HK-2 (cell line): ENCODE data around the gene ORM1.

ENCODE experiments used
- DNase-seq: peaks from one replicate; pipeline ENCODE4 v3.0.0-alpha.2; 2018; ENCODE audit not compliant: unreplicated experiment

Gene ORM1

GRCh38 chr9:114343471-114344187 lies 20.7 kb downstream of the ORM1 start:
- DNase-seq = no peak

- no peak for DNase-seq
Measured at GRCh38 chr9:114344188-114344566, 21.3 kb downstream of the ORM1 start.

- DNase-seq = no peak
Measured at GRCh38 chr9:114344692-114345091, 21.8 kb downstream of the ORM1 start.

- no peak for DNase-seq
Measured at GRCh38 chr9:114345493-114346065, 22.7 kb downstream of the ORM1 start.

GRCh38 chr9:114346146-114346545 lies 23.2 kb downstream of the ORM1 start:
- DNase-seq = no peak

DNA sequence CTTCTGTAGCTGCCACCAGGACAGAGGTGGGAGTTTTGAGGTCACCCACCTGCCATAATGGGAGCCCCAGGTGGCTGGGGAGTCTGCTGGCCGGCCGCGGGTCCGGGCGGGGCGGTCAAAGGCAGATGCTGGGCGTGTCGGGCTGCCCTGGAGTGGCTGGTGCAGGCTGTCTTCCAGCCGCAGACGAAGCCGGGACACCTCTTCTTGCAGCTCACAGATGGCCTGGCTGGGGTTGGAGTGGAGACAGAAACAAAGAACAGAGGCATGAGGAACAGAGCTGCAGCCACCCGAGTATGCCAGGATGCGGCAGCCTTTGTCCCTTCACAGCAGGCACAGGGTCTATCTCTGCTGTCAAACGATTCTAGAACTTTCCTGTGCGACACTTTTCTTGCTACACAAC lies 24.8 kb downstream of the ORM1 start:
- DNase-seq = no peak

DNA sequence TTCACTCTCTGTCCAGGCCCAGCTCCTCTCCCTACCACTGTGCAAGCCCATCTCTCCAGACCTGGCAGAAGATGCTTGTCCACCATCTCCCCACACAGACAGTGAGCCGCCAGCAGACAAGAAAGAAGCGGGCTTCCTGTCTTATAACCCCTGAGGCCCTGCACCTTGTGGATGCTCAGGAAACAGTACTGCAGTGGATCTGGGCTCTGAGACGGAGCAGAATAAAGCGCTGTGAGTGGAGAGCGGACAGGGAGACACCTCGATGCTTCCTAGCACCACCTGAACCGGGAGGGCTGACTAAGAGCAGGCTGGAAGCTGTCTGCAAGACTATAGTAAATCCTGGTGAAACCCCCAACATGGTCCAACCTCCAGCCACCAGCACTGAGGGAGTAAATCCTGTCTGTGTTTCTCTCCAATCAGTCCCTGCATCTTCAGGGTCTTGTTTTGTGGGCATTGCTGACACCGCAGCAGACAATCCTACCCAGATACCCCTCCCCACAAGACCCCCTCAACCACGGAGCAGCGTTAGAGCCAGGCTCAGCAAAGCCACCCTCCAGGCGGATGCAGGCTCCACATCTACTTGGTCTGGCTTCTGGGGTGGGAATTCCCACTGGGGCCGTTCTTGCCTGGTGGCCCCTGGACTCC lies 25.5 kb downstream of the ORM1 start:
- DNase-seq = no peak

DNA sequence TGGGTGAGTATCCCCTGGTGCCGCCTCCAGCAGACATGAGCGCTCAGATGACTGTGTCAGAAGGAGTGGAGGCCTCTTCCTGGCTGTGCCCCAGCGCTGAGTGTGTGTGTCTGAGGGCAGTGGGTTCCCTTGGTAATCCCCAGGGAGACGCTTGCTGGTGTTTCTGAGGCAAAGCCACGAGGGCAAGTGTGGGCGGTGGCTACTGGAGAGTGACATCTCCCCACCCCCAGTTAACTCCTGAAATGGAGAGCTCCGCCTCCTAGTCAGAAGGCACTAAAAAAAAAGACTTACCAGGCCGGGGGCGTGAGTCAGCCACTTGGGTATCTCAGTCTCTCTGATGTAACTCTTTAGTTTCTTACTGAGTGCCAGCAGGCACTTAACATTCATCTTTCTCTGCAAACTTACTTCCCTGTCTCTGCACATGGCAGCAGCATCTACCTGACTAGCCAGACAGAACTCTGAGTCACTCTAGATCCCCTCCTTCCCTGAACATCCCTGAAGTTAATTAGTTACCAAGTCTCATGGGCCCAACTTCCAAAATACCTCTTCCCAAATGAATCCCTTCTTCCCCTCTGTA lies 26.1 kb downstream of the ORM1 start:
- peak; percentile 98 for DNase-seq

DNA sequence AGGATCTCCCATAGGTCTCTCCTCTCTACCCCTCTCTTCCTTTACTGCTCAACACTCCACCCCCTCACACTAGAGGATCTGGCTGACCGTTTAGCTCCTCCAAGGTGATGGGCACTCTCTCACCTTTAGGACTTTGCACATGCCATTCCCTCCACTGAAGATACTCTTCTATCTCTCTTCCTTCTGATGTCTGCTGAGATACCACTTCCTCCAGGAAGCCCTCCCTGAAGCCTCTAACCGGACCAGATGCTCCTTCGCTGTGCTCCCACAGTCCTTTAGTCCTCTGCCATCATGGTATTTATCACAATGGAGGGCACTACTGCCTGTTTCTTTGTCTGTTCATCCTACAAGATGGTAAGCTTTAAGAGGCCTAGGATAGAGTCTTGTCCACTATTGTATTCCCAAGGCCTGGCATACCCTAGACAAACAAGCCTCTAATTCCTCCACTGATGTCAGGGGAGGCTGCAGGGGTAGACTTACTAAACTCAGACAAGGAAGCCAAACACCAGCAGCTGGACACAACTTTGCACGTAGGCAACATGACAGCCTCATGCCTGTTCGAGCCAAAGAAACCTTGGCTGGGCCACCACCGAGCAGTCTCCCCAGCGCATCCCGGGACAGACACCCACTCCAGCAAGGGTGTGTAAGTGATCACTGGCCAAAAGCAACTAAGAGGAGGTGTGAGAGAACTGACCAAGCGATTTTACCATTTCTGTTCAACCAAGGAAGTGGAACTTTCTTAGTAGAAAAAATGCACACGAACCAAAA lies 27.0 kb downstream of the ORM1 start:
- DNase-seq = no peak

DNA sequence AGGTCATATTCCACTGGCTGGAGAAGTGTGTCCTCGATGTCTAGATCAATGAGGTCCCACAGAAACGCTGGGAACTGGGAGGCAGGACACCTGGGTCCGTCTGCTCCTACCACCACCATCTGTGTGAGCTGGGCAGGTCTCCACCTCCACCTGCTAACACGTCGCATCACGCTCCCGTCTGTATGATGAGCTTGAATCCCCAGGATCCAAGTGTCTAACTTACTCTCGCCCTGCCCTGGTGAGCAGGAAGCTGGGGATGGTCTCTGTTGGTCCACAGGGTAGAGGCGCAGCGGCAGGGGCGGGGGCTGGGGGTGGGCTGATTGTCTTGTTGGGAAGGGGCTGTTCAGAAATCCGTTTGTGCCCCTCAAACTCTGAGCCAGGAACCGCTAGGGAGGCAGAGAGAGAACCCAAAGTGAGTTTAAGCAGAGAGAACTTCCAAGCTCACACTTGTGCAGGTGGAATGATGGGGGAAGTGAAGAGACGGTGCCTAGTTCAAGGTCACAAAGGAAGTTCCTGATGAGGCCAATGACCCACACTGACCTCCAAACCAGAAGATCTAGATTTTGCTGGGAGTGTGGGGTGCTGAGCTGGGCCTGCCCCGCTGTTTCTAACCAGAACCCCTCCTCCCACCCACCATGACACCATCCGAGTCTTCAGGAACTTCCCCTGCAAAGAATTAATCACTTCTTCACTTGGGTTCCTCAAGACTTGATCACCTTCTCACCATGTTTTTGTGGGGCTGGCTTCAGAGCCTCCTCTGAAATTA lies 27.9 kb downstream of the ORM1 start:
- no peak for DNase-seq

DNA sequence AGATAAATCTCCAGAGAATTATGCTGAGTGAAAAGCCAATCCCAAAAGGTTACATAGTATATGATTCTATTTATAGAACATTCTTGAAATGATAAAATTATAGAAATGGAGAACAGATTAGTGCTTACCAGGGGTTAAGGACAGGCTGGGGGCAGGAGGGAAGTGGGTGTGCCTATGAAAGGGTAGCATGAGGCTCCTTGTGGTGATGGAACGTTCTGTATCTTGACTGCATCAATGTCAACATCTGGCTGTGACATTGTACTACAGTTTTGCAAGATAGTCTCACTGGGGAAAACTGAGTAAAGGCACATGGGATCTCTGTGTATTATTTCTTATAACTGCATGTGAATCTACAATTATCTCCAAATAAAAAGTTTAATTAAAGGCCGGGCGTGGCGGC lies 29.0 kb downstream of the ORM1 start:
- no peak for DNase-seq

DNA sequence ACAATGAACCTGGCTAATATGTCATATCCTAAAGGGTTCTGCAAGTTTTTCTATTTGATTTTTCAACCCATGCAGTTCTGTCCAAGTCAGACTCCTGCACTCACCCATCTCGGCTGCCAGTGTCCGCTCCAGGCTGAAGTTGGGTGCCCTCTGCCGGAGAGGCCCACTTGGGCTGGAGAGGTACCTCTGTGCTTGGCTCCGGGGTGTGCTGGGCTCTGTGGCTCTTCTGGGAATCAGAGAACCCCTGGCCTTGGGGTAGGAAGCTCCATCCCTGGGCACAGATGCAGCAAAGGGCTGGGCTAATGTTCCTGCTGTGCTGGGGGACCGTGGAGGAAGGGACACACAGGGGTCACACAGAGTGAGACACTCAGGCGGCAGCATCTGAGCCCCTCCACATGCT lies 32.9 kb downstream of the ORM1 start:
- DNase-seq = no peak

DNA sequence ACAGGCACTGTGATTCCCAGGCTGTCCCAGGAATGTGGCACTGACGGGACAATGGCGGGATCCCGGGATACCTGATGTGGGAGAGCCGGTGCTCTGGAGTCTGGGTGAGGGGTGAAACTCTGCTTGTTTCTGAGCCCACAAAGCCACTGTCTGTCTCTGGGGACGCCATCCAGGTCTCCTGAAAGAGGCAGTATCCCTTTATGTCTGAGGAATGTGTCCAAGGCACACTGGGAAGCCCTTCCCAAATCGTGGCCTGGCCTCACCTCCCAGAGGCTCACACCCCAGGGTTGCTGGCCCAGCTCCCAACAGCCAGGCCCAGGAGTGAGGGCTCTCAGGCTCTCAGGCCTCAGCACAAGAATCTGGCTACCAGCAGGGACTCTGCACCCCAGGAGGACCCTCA lies 33.9 kb downstream of the ORM1 start:
- DNase-seq = no peak

DNA sequence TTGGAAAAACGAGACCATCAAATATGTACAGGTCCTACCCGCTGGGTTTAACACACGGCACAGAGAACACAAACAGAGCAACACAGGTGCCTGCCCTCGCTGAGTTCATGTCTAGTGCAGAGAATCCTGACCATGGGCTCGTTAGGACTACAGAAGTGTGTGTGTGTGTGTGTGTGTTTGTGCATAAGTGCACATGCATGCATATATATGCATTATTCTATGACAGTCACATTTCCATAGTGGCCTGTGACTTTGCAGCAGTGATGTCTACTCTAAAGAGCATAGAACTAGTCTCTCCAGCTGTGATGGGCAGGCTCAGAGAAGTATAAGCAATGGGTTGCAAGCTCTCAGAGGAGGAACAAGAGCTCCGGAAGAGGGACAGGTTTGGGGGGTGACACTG lies 34.5 kb downstream of the ORM1 start:
- no peak for DNase-seq

GRCh38 chr9:114357911-114358328 lies 35.0 kb downstream of the ORM1 start:
- DNase-seq = no peak

- DNase-seq = no peak
Measured at GRCh38 chr9:114359801-114360200, 36.9 kb downstream of the ORM1 start.

GRCh38 chr9:114361542-114361941 lies 38.6 kb downstream of the ORM1 start:
- no peak for DNase-seq

GRCh38 chr9:114362394-114362793 lies 39.5 kb downstream of the ORM1 start:
- no peak for DNase-seq

DNA sequence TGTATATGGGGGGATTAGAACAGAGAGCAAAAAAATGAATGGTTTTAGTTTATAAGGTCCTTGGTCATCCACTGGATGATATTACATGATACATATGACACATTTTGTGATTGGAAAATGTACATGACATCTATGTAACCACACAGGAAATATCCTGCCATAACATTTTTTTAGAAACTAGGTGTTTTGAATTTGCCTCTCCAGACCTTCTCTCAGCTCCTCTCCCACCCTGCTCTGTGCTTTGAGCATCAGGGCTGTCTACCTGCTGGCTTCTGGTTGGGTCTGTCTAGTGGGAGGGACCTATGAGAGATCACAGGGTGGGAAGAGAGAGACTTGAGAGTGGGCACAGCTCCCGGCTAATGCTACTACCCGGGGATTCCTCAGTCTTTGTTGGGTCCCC lies 40.5 kb downstream of the ORM1 start:
- no peak for DNase-seq

DNA sequence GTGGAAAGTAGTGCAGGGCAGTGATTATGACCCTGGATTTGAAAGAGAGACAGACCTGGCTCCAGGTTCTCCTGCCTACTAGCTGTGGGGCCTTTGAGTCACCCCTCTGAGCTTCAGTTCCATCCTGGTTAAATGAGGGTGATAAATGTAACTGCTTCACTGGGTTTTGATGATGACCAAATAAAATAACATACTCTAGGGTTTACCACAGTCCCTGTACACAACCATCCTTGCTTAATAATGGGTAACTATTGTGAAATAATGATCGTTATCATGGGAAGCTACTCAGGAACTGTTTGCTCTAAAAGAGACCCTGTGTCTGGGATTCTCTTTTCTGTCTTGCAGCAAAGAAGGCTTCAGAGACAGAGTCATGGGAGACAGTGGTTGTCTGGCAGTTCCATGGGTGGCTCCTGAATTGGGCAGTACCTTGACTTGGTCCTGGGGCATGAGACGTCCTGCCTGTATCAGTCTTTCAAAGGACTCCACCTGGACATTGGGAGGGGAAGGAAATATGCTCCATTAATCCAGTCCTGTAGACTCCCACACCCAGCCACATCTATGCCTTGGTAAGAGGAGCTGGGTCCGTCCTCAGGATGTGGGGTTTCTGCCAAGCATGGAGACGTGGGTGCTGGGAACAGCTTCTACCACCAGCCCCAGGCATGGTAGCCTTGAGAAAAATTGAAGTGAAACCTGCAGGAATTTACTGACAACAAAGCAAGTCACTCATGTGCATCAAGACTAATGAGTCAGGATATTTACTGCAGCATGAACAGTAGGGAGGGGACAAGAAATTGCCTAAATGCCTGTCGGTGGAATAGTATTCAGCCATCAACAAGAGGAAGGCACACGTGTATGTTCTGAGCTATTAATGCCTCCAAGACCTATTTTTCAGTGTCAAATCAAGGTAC lies 41.5 kb downstream of the ORM1 start:
- peak; percentile 69 for DNase-seq
